ENCODE measurements around the gene CD58.
"Not testable (repeated sequence)": the region's sequence is repeated elsewhere in the genome, so short reads cannot be mapped to it uniquely, and the experiment has no call there.

Gene CD58

GRCh38 chr1:116569776-116570357, 959 bp downstream of the CD58 start:
- DNase-seq = peak; percentile 16

GRCh38 chr1:116569381-116569670, 1.5 kb downstream of the CD58 start:
- DNase-seq = no peak

- DNase-seq = no peak
Observed at GRCh38 chr1:116568662-116569380, 2.0 kb downstream of the CD58 start.

GRCh38 chr1:116567790-116568661, 2.8 kb downstream of the CD58 start:
- no peak for DNase-seq

- DNase-seq = no peak
Observed at GRCh38 chr1:116565222-116565621, 5.6 kb downstream of the CD58 start.

GRCh38 chr1:116564426-116564825, 6.4 kb downstream of the CD58 start:
- DNase-seq = no peak

GRCh38 chr1:116562465-116562864, 8.4 kb downstream of the CD58 start:
- not testable (repeated sequence) for DNase-seq

- no peak for DNase-seq
Observed at GRCh38 chr1:116561563-116561962, 9.3 kb downstream of the CD58 start.

GRCh38 chr1:116560704-116561490, 9.9 kb downstream of the CD58 start:
- DNase-seq = no peak

GRCh38 chr1:116559304-116559761, 11.5 kb downstream of the CD58 start:
- no peak for DNase-seq

- DNase-seq = no peak
Observed at GRCh38 chr1:116558571-116558970, 12.3 kb downstream of the CD58 start.

- DNase-seq = no peak
Observed at GRCh38 chr1:116558140-116558549, 12.7 kb downstream of the CD58 start.

- no peak for DNase-seq
Observed at GRCh38 chr1:116557323-116557878, 13.4 kb downstream of the CD58 start.

- no peak for DNase-seq
Observed at GRCh38 chr1:116556289-116557006, 14.4 kb downstream of the CD58 start.

- DNase-seq = no peak
Observed at GRCh38 chr1:116554924-116555323, 15.9 kb downstream of the CD58 start.

- DNase-seq = no peak
Observed at GRCh38 chr1:116553386-116554115, 17.3 kb downstream of the CD58 start.

GRCh38 chr1:116546354-116546977, 24.4 kb downstream of the CD58 start:
- DNase-seq = no peak

- DNase-seq = no peak
Observed at GRCh38 chr1:116545359-116545705, 25.5 kb downstream of the CD58 start.

GRCh38 chr1:116544588-116545358, 26.1 kb downstream of the CD58 start:
- DNase-seq = no peak

GRCh38 chr1:116540088-116540487, 30.7 kb downstream of the CD58 start:
- no peak for DNase-seq

Measured in activated gamma-delta T cell (primary cell).